ENCODE measurements around the gene LYSMD1. TPM values are rescaled to one million over a fixed set of nuclear protein-coding genes. Genes with fewer than 3 reads are reported as not detected.

Gene LYSMD1
- polyA plus RNA-seq, 1 of the 3 experiments (the other 2 are of a cell fraction) = 4.5 TPM

- no peak for TF ChIP-seq REST (IDR thresholded peaks at IDR 0.05; ENCODE audit: low read depth, low read length)
- no peak for TF ChIP-seq TEAD4 (IDR thresholded peaks at IDR 0.05; ENCODE audit: borderline replicate concordance, insufficient read depth)
- TF ChIP-seq NRF1 (IDR thresholded peaks at IDR 0.05; ENCODE audit: low read depth, low read length) = no peak
- no peak for TF ChIP-seq CTCF (IDR thresholded peaks at IDR 0.05)
- TF ChIP-seq GATA2 (CRISPR knock-in tag; IDR thresholded peaks at IDR 0.05) = no peak
Observed at GRCh38 chr1:151132335-151133017, 33.2 kb downstream of the LYSMD1 start (continued).

- WGBS (ENCODE audit: low lambda C conversion rate) = 86% methylated on average over 26 of the region's 39 CpGs
- Histone ChIP-seq H3K27me3 (ENCODE audit: insufficient read depth) (no peaks in the 10 kb centered on the region), H4K20me1 (ENCODE audit: insufficient read depth) (no peaks in the 10 kb centered on the region), H3F3A (replicated peaks; ENCODE audit: insufficient read depth) (peaks cover 13% of the 10 kb centered on the region), H3K9me2 (no peaks in the 10 kb centered on the region), H3K9ac (no peak overlapping the region), H3K27ac (ENCODE audit: low read depth in 2 of 2, low read length in 1 of 2) (no peak overlapping the region), H3K4me1 (ENCODE audit: control insufficient read depth in 1 of 2, insufficient read depth in 2 of 2, low read depth in 1 of 2, low read length in 1 of 2) (no peaks in the 10 kb centered on the region), H3K36me3 (replicated peaks in 1 of 2; ENCODE audit: control insufficient read depth in 1 of 2, insufficient read depth in 2 of 2, low read length in 1 of 2) (no peaks in the 10 kb centered on the region), H3K79me2 (ENCODE audit: insufficient read depth) (no peaks in the 10 kb centered on the region), H2AFZ (ENCODE audit: low read depth) (no peak overlapping the region), H3K9me3 (no peaks in the 10 kb centered on the region), H3K4me3 (ENCODE audit: low read depth in 2 of 2, low read length in 1 of 2) (no peak overlapping the region), H3K4me2 (no peak overlapping the region)
- CTCF ChIA-PET = interaction anchor here (0.7 to 1.7 kb wide), 2 partner anchors 32 to 876 kb away, joined by 3 to 8 read pairs; no protein-coding TSS in a partner anchor
- POLR2A ChIA-PET = no interaction called here
- peak; percentile 23 for DNase-seq
- TF ChIP-seq NFIC (IDR thresholded peaks at IDR 0.05; ENCODE audit: borderline replicate concordance) (no peak), CHD2 (IDR thresholded peaks at IDR 0.05; ENCODE audit: low read length, partially characterized antibody) (no peak), SIN3A (IDR thresholded peaks at IDR 0.05; ENCODE audit: borderline replicate concordance, low read depth, low read length) (no peak), FOSL2 (IDR thresholded peaks at IDR 0.05; ENCODE audit: borderline replicate concordance, low read depth) (no peak), RXRA (IDR thresholded peaks at IDR 0.05; ENCODE audit: borderline replicate concordance, low read depth) (no peak), RAD21 (IDR thresholded peaks at IDR 0.05; ENCODE audit: low read length) (no peak), IRF3 (IDR thresholded peaks at IDR 0.05; ENCODE audit: low read depth, low read length) (no peak), USF2 (IDR thresholded peaks at IDR 0.05; ENCODE audit: borderline replicate concordance, low read depth, low read length) (no peak), RCOR1 (IDR thresholded peaks at IDR 0.05; ENCODE audit: low read length) (no peak), EP300 (IDR thresholded peaks at IDR 0.05; ENCODE audit: borderline replicate concordance in 1 of 2, low read depth in 1 of 2, low read length in 1 of 2) (no peak), CTCF (IDR thresholded peaks at IDR 0.05) (no peak), FOXM1 (IDR thresholded peaks at IDR 0.05; ENCODE audit: low read depth) (no peak), ELF1 (IDR thresholded peaks at IDR 0.05) (no peak)
Observed at GRCh38 chr1:151131701-151132334, 33.9 kb downstream of the LYSMD1 start.
